Endothelial cell of umbilical vein (primary cell): ENCODE data around the gene CLDN6. TPM values are rescaled to one million over a fixed set of nuclear protein-coding genes. Genes with fewer than 3 reads are reported as not detected.

ENCODE experiments used
- BruUV-seq: library from RNA; stranded (reverse); fragments of 400-500 nt; replicated peaks from 2 replicates; lab custom pipeline; 2021; lab: Mats Ljungman, UMichigan
- CTCF ChIA-PET: fragments of 300-600, 350-600 bp; sonication (Branson Sonifier 250); formaldehyde crosslinking; loops from one replicate; lab custom pipeline; 2021; ENCODE audit warnings: antibody characterized with exemption, inconsistent platforms; lab: Charles Lee
- POLR2A ChIA-PET: fragments of 300-600, 350-600 bp; sonication (Branson Sonifier 250); formaldehyde crosslinking; loops from one replicate; lab custom pipeline; 2021; ENCODE audit warnings: antibody characterized with exemption, inconsistent platforms; lab: Charles Lee
- DNase-seq: peaks from one replicate; pipeline ENCODE4 v3.0.0-alpha.2; 2011; ENCODE audit warnings: low read depth, low spot score
- FAIRE-seq: peaks from 2 replicates; lab custom pipeline; 2011; peaks lifted over from hg19 to GRCh38; lab: Jason Lieb, UNC
- H2AFZ ChIP-seq: 2 replicates; pipeline ENCODE4 v1.6.0; 2012; ENCODE audit warnings: low read depth, low read length, control low read depth, inconsistent platforms
- H3K27ac ChIP-seq: 2 replicates; pipeline ENCODE4 v1.5.1; 2011; ENCODE audit warnings: low read depth, mild to moderate bottlenecking, control low read depth, low read length, moderate library complexity; ENCODE audit not compliant: insufficient read depth
- H3K27me3 ChIP-seq, 2 experiments: 2 replicates each; pipeline versions ENCODE4 v1.6.0 to v1.6.1; 2011; ENCODE audit warnings: low read length in 2 of 2, mixed read lengths in 1 of 2; ENCODE audit not compliant: control insufficient read depth in 2 of 2, insufficient read depth in 2 of 2
- H3K36me3 ChIP-seq, 2 experiments: 2 replicates in 1 of 2; 3 replicates in 1 of 2; pipeline ENCODE4 v1.5.1; 2011; ENCODE audit warnings: low read length in 2 of 2, mild to moderate bottlenecking in 1 of 2, moderate library complexity in 1 of 2; ENCODE audit not compliant: control insufficient read depth in 2 of 2, insufficient read depth in 2 of 2; ENCODE audit errors: extremely low read depth in 1 of 2
- H3K4me1 ChIP-seq: 3 replicates; pipeline ENCODE4 v1.5.1; 2011; ENCODE audit warnings: mild to moderate bottlenecking, low read length; ENCODE audit not compliant: control insufficient read depth, insufficient read depth; ENCODE audit errors: extremely low read depth
- H3K4me2 ChIP-seq: 2 replicates; pipeline ENCODE4 v1.6.1; 2011; ENCODE audit warnings: low read length, control low read depth, mixed read lengths; ENCODE audit not compliant: insufficient read depth
- H3K4me3 ChIP-seq, 3 experiments: fragments of 200-600 bp in 1 of 3; sonication (generic), shearing (Covaris generic) in 1 of 3; replicated peaks in 1 of 3; 2 replicates each; pipeline ENCODE4 v1.5.1; 2011 to 2016; ENCODE audit warnings: control low read depth in 3 of 3, low read length in 3 of 3, mild to moderate bottlenecking in 2 of 3, inconsistent platforms in 1 of 3, low read depth in 1 of 3, moderate library complexity in 1 of 3; ENCODE audit not compliant: insufficient read depth in 1 of 3
- H3K79me2 ChIP-seq: 2 replicates; pipeline ENCODE4 v1.6.0; 2012; ENCODE audit warnings: low read length, inconsistent platforms; ENCODE audit not compliant: control insufficient read depth, insufficient read depth
- H3K9ac ChIP-seq: replicated peaks from 2 replicates; pipeline ENCODE3; 2011; ENCODE audit warnings: low read length, control low read depth; ENCODE audit not compliant: insufficient read depth; ENCODE audit errors: extremely low read depth
- H3K9me1 ChIP-seq: replicated peaks from 3 replicates; pipeline ENCODE4 v1.6.0; 2011; ENCODE audit warnings: mild to moderate bottlenecking, low read length; ENCODE audit not compliant: control insufficient read depth, insufficient read depth; ENCODE audit errors: extremely low read depth
- H3K9me3 ChIP-seq: replicated peaks from 2 replicates; pipeline ENCODE4 v1.5.1; 2012; ENCODE audit warnings: low read length, inconsistent platforms; ENCODE audit not compliant: control insufficient read depth, insufficient read depth
- H4K20me1 ChIP-seq: replicated peaks from 2 replicates; pipeline ENCODE3; 2011; ENCODE audit warnings: mild to moderate bottlenecking, low read length; ENCODE audit not compliant: control insufficient read depth, insufficient read depth; ENCODE audit errors: extremely low read depth
- CTCF ChIP-seq, 2 donors: IDR thresholded peaks; 1 replicate in 1 of 2; 2 replicates in 1 of 2; pipeline ENCODE4 v1.5.1; 2011; ENCODE audit warnings: low read length in 2 of 2, mild to moderate bottlenecking in 2 of 2, moderate library complexity in 2 of 2, control low read depth in 1 of 2, inconsistent platforms in 1 of 2, low read depth in 1 of 2; ENCODE audit not compliant: insufficient read depth in 1 of 2; ENCODE audit errors: extremely low read depth in 1 of 2
- EZH2 ChIP-seq: IDR thresholded peaks from 2 replicates; pipeline ENCODE4 v1.6.1; 2012; ENCODE audit warnings: borderline replicate concordance, low read depth, mild to moderate bottlenecking, moderate library complexity, low read length, inconsistent platforms; ENCODE audit not compliant: severe bottlenecking
- FOS ChIP-seq: IDR thresholded peaks from 2 replicates; pipeline ENCODE4 v1.6.1; 2011; ENCODE audit warnings: mild to moderate bottlenecking, low read length, moderate library complexity, borderline replicate concordance; ENCODE audit not compliant: insufficient read depth
- GATA2 ChIP-seq: IDR thresholded peaks from 2 replicates; pipeline ENCODE4 v1.7.0; 2011; ENCODE audit warnings: low read depth, mild to moderate bottlenecking, moderate library complexity, mixed read lengths, low read length; ENCODE audit not compliant: insufficient read length, insufficient read depth
- JUN ChIP-seq: IDR thresholded peaks from 2 replicates; pipeline ENCODE4 v1.6.1; 2011; ENCODE audit warnings: borderline replicate concordance, low read depth; ENCODE audit not compliant: insufficient read length, insufficient read depth
- MAX ChIP-seq: IDR thresholded peaks from 2 replicates; pipeline ENCODE4 v1.6.1; 2011; ENCODE audit not compliant: insufficient read depth, insufficient read length
- MYC ChIP-seq: IDR thresholded peaks from one replicate; pipeline ENCODE4 v1.6.1; 2011; ENCODE audit warnings: mild to moderate bottlenecking, low read depth, low read length
- POLR2A ChIP-seq: IDR thresholded peaks from 2 replicates; pipeline ENCODE4 v1.6.1; 2012; ENCODE audit warnings: low read depth, mild to moderate bottlenecking, control low read depth, low read length
- POLR2AphosphoS5 ChIP-seq: IDR thresholded peaks from 2 replicates; pipeline ENCODE4 v1.6.1; 2012; ENCODE audit warnings: low read depth, mild to moderate bottlenecking, control low read depth, low read length, moderate library complexity; ENCODE audit not compliant: insufficient read depth
- dilution Hi-C: fragments of 300-500 bp; cut with MboI; formaldehyde crosslinking; loops from one replicate; pipeline ENCODE4 v1.15.0; 2019; ENCODE audit warnings: low sequenced_read_pairs; ENCODE audit not compliant: extremely low pct_ligation_motif_present
- intact Hi-C: fragments of 100-400 bp; cut with micrococcal nuclease; formaldehyde crosslinking; loops from one replicate; pipeline ENCODE4 v1.10.0; 2022
- polyA plus RNA-seq, 4 experiments: library from polyadenylated mRNA; depleted of rRNA in 3 of 4; stranded (reverse) in 3 of 4; unstranded in 1 of 4; fragments of >200 nt; gene quantifications; 2 replicates each; pipeline versions ENCODE4 v1.2.1 to v1.2.3, GENCODE V29; 2011 to 2012; ENCODE audit warnings: missing spikeins in 1 of 4
- total RNA-seq: library from RNA; stranded (reverse); gene quantifications from 2 replicates; pipeline ENCODE4 v1.2.3, GENCODE V29; 2021

The CLDN6 gene
- total and polyA plus RNA-seq, 2 donors (not counting 3 experiments of a cell fraction or from before 2014, with no cell fraction given) = 0.28 TPM; not detected in 1

DNA sequence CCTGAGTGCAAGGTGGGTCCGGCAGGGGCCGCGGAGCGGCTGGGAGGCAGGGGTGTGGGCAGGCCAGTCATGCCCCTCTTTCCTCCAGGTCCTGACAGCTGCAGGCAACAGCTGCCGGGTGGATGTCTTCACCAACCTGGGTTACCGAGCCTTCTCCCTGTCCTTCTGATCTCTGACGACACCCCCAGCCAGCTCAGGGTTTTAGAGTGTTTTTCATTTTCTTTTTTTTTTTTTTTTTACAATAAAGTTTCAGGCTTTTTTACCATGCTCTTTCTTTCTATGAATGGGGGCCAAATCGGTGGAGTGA, 9.5 kb upstream of the CLDN6 start:
- FAIRE-seq (no peak), DNase-seq (no peak)
- Histone ChIP-seq H3K4me1 (peaks cover 14% of the 10 kb centered on the region), H3K4me2 (no peak overlapping the region), H3K4me3 (no peak overlapping the region), H3K9ac (no peak overlapping the region), H3K9me1 (no peaks in the 10 kb centered on the region), H3K9me3 (no peaks in the 10 kb centered on the region), H2AFZ (no peak overlapping the region), H3K36me3 (peaks cover 0 to 9% of the 10 kb centered on the region in 2 experiments), H4K20me1 (no peaks in the 10 kb centered on the region), H3K27ac (no peak overlapping the region), H3K79me2 (peaks cover 2% of the 10 kb centered on the region), H3K27me3 (peaks cover 24 to 27% of the 10 kb centered on the region in 2 experiments)
- dilution Hi-C loops = no loop called here
- BruUV-seq = no TSS peak
- ChIA-PET CTCF (interaction anchor here (0.9 to 8.8 kb wide), 12 partner anchors 8 to 140 kb away, joined by 3 to 200 read pairs (median 10); partner anchors contain the start of genes CLDN6, MMP25, PAQR4 and TNFRSF12A), POLR2A (interaction anchor here (1.1 kb wide), 1 partner anchor 107 kb away, joined by 3 read pairs; the partner anchor contains the start of gene ZNF213)
- intact Hi-C loops = no loop called here
- no peak for TF ChIP-seq CTCF (IDR thresholded peaks at IDR 0.05; ENCODE audit: extremely low read depth in 1 of 2, insufficient read depth in 1 of 2, low read depth in 1 of 2, low read length in 2 of 2)
- TF ChIP-seq FOS = no peak
- no peak for TF ChIP-seq JUN
- no peak for TF ChIP-seq MYC
- TF ChIP-seq MAX = no peak
- TF ChIP-seq POLR2A = no peak
- TF ChIP-seq POLR2AphosphoS5 = no peak
- no peak for TF ChIP-seq GATA2
- no peak for TF ChIP-seq EZH2
